Kidney epithelial cell (primary cell): ENCODE data around the gene NFIC. TPM values are rescaled to one million over a fixed set of nuclear protein-coding genes. Genes with fewer than 3 reads are reported as not detected.

Experiments used
- DNase-seq: peaks from one replicate; pipeline ENCODE4 v3.0.0-alpha.2; 2010; ENCODE audit warnings: low read depth
- H3K27me3 ChIP-seq: 2 replicates; pipeline ENCODE4 v1.6.0; 2011; ENCODE audit warnings: low read length; ENCODE audit not compliant: control insufficient read depth, insufficient read depth
- H3K36me3 ChIP-seq: 2 replicates; pipeline ENCODE4 v1.5.1; 2011; ENCODE audit warnings: low read length; ENCODE audit not compliant: control insufficient read depth, insufficient read depth
- H3K4me3 ChIP-seq: 2 replicates; pipeline ENCODE4 v1.5.1; 2011; ENCODE audit warnings: low read depth, mild to moderate bottlenecking, control low read depth, low read length
- total RNA-seq: library from RNA; depleted of rRNA; stranded (reverse); fragments of >200 nt; gene quantifications from 2 replicates; pipeline ENCODE4 v1.2.3, GENCODE V29; 2015
- TF ChIP-seq, protein P1 (sequence below): IDR thresholded peaks from 2 replicates; pipeline ENCODE4 v1.5.1; 2011; ENCODE audit warnings: mild to moderate bottlenecking, moderate library complexity, low read length, control low read depth, inconsistent platforms; ENCODE audit not compliant: insufficient read depth, poor library complexity, severe bottlenecking

Gene NFIC
- total RNA-seq, 1 donor from 2014 or later: 18.0 TPM

GRCh38 chr19:3465552-3465951 lies 99.2 kb downstream of the NFIC start:
- Histone ChIP-seq H3K4me3 (no peak overlapping the region), H3K36me3 (peaks cover 1% of the 10 kb centered on the region), H3K27me3 (no peaks in the 10 kb centered on the region)
- DNase-seq: no peak
- TF ChIP-seq, protein P1, sequence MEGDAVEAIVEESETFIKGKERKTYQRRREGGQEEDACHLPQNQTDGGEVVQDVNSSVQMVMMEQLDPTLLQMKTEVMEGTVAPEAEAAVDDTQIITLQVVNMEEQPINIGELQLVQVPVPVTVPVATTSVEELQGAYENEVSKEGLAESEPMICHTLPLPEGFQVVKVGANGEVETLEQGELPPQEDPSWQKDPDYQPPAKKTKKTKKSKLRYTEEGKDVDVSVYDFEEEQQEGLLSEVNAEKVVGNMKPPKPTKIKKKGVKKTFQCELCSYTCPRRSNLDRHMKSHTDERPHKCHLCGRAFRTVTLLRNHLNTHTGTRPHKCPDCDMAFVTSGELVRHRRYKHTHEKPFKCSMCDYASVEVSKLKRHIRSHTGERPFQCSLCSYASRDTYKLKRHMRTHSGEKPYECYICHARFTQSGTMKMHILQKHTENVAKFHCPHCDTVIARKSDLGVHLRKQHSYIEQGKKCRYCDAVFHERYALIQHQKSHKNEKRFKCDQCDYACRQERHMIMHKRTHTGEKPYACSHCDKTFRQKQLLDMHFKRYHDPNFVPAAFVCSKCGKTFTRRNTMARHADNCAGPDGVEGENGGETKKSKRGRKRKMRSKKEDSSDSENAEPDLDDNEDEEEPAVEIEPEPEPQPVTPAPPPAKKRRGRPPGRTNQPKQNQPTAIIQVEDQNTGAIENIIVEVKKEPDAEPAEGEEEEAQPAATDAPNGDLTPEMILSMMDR: no peak

GRCh38 chr19:3466635-3467034 lies 100.3 kb downstream of the NFIC start:
- no peak for DNase-seq
- H3K4me3 ChIP-seq: no peak overlapping the region
- TF ChIP-seq, protein P1: no peak
- no peaks in the 10 kb centered on the region for H3K27me3 ChIP-seq
- peaks cover 1% of the 10 kb centered on the region for H3K36me3 ChIP-seq

- DNase-seq: no peak
- TF ChIP-seq, protein P1: no peak
- no peaks in the 10 kb centered on the region for H3K36me3 ChIP-seq
- no peaks in the 10 kb centered on the region for H3K27me3 ChIP-seq
- H3K4me3 ChIP-seq: no peak overlapping the region
Observed at GRCh38 chr19:3467437-3468198, 101.2 kb downstream of the NFIC start.

DNA sequence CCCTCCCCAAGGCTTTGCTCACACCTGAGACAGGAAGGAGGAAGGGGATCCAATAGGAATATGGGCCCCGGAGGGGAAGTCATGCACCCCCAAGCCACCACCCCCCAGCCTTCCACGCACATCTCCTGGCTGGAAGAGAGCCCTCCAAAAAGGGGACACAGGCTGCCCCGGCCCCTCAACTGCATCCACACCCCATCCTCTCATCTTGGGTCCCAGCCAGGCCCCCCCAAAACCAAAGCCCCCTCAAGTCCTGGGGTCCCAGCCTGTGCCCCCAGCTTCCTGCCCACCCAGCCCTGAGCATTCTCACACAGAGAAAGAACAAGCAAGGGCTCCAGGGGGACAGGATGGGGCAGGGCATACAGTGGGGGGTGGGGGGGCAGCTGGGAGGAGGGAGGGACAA lies 101.8 kb downstream of the NFIC start:
- Histone ChIP-seq H3K36me3 (no peaks in the 10 kb centered on the region), H3K27me3 (no peaks in the 10 kb centered on the region), H3K4me3 (no peak overlapping the region)
- TF ChIP-seq, protein P1: no peak
- DNase-seq: no peak

DNA sequence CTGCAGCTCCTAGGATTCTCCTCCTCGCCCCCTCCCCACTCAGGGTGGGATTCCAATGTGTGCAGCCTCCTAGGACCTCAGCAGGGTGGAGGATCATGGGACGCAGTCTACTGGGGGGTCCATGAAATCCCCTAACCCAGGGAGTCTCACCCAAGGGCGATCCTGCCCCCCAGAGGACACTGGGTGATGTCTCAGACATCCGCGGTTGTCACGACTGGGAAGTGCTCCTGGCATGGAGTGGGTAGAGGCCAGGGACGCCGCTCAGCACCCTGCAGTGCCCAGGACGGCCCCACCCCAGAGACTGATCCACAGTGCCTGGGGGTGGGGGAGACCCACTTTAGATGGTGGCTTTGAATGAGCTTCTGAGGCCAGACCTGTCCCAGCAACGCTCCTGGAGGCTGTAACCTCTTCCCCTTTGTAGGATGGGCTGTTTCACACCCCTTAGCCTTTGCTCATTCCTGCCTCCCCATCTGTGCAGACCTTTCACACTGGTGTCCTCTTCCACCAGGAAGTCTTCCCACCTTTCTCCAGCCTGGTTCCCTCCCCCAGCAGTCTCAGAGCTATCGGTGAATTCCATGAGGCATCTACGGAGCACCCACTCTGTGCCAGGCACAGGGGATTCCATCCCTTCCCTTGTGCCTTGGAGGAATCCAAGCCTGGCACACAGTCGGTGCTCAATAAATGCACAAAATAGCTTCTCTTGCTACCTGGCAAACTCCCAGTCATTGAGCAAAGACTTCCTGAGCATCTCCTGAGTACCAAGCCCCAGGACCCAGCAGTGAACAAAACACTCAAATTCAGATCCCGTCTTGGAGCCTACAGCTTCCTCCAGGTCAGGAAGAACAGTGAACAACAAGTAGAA lies 103.5 kb downstream of the NFIC start:
- peaks cover 7% of the 10 kb centered on the region for H3K27me3 ChIP-seq
- no peaks in the 10 kb centered on the region for H3K36me3 ChIP-seq
- no peak overlapping the region for H3K4me3 ChIP-seq
- TF ChIP-seq, protein P1: no peak
- no peak for DNase-seq
